Measurements from ENCODE around the gene LRRC75B.

- TF ChIP-seq CTCF (IDR thresholded peaks at IDR 0.05; ENCODE audit: insufficient read depth, low read depth, low read length) = no peak
- TF ChIP-seq EZH2 (IDR thresholded peaks at IDR 0.05; ENCODE audit: insufficient read depth, low read length) = no peak
These were observed 27.8 kb downstream of the LRRC75B start for GRCh38 chr22:24565077-24565476.

Data from astrocyte (in vitro differentiated cells and primary cell).